A549 (cell line): ENCODE measurements around the gene SUMF1.

Experiments
- CHD2 ChIP-seq: fragments of 150-350 bp; IDR thresholded peaks from 2 replicates; pipeline ENCODE4 v1.6.1; 2014; ENCODE audit warnings: low read length; ENCODE audit not compliant: partially characterized antibody
- EHMT2 ChIP-seq: fragments of 200-600 bp; sonication (generic); IDR thresholded peaks from 2 replicates; pipeline ENCODE4 v1.6.1; 2016; ENCODE audit warnings: antibody characterized with exemption, low read depth, mild to moderate bottlenecking, moderate library complexity
- HDAC2 ChIP-seq: fragments of 200-600 bp; sonication (generic); IDR thresholded peaks from 2 replicates; pipeline ENCODE4 v1.6.1; 2016
- HOXA7 ChIP-seq: fragments of 250-450 bp; sonication (Bioruptor Pico); IDR thresholded peaks from 2 replicates; pipeline ENCODE4 v1.5.0; 2020; ENCODE audit warnings: mild to moderate bottlenecking, moderate library complexity
- JUNB ChIP-seq: fragments of >200 bp; sonication (Bioruptor Twin); formaldehyde crosslinking; IDR thresholded peaks from 2 replicates; pipeline ENCODE4 v1.6.1; 2016
- NR3C1 ChIP-seq: fragments of >200 bp; sonication (Bioruptor Twin); formaldehyde crosslinking; IDR thresholded peaks from 3 replicates; pipeline ENCODE4 v1.6.1; 2017
- POLR2A ChIP-seq: IDR thresholded peaks from 2 replicates; pipeline ENCODE4 v1.6.1; 2012; ENCODE audit warnings: mild to moderate bottlenecking, low read length
- RNF2 ChIP-seq: fragments of 200-600 bp; sonication (generic); IDR thresholded peaks from 2 replicates; pipeline ENCODE4 v1.6.1; 2016; ENCODE audit warnings: low read depth, mild to moderate bottlenecking, antibody characterized with exemption, moderate library complexity, borderline replicate concordance
- TF ChIP-seq, protein P1 (sequence below): fragments of 150-350 bp; IDR thresholded peaks from 2 replicates; pipeline ENCODE4 v1.6.1; 2014; ENCODE audit warnings: low read depth, mild to moderate bottlenecking, low read length
- TF ChIP-seq, protein P2 (sequence below): fragments of 200-600 bp; sonication (generic); IDR thresholded peaks from 2 replicates; pipeline ENCODE4 v1.6.1; 2016; ENCODE audit warnings: antibody characterized with exemption, mild to moderate bottlenecking, moderate library complexity
- TF ChIP-seq, protein P3 (sequence below): fragments of >200 bp; sonication (Bioruptor Twin); formaldehyde crosslinking; IDR thresholded peaks from 3 replicates; pipeline ENCODE4 v1.5.1; 2016

DNA sequence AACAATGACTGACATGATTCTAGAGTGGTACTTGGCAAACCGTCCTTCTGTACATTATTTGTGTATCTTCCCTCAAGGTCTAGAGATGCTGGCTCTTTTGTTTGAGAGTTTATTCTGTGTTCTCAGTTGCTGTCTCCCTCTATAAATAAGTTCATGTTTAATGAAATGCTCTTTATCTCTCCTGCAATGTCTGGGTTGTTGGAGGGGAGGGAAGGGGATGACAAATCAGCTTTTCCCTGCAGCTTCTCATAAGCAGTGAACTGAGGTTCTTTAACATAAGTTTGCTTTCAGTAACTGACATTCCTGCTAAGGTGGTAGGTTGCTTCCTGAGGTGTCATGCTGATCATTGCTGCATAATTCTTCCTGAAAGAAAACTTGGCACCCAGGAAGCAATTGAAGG, 47.8 kb upstream of the SUMF1 start:
- no peak for TF ChIP-seq RNF2
- TF ChIP-seq HOXA7 (CRISPR knock-in tag): no peak
- TF ChIP-seq JUNB: no peak
- no peak for TF ChIP-seq EHMT2
- TF ChIP-seq, protein P1, sequence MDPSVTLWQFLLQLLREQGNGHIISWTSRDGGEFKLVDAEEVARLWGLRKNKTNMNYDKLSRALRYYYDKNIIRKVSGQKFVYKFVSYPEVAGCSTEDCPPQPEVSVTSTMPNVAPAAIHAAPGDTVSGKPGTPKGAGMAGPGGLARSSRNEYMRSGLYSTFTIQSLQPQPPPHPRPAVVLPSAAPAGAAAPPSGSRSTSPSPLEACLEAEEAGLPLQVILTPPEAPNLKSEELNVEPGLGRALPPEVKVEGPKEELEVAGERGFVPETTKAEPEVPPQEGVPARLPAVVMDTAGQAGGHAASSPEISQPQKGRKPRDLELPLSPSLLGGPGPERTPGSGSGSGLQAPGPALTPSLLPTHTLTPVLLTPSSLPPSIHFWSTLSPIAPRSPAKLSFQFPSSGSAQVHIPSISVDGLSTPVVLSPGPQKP: no peak
- TF ChIP-seq, protein P2, sequence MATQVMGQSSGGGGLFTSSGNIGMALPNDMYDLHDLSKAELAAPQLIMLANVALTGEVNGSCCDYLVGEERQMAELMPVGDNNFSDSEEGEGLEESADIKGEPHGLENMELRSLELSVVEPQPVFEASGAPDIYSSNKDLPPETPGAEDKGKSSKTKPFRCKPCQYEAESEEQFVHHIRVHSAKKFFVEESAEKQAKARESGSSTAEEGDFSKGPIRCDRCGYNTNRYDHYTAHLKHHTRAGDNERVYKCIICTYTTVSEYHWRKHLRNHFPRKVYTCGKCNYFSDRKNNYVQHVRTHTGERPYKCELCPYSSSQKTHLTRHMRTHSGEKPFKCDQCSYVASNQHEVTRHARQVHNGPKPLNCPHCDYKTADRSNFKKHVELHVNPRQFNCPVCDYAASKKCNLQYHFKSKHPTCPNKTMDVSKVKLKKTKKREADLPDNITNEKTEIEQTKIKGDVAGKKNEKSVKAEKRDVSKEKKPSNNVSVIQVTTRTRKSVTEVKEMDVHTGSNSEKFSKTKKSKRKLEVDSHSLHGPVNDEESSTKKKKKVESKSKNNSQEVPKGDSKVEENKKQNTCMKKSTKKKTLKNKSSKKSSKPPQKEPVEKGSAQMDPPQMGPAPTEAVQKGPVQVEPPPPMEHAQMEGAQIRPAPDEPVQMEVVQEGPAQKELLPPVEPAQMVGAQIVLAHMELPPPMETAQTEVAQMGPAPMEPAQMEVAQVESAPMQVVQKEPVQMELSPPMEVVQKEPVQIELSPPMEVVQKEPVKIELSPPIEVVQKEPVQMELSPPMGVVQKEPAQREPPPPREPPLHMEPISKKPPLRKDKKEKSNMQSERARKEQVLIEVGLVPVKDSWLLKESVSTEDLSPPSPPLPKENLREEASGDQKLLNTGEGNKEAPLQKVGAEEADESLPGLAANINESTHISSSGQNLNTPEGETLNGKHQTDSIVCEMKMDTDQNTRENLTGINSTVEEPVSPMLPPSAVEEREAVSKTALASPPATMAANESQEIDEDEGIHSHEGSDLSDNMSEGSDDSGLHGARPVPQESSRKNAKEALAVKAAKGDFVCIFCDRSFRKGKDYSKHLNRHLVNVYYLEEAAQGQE: no peak
- TF ChIP-seq, protein P3, sequence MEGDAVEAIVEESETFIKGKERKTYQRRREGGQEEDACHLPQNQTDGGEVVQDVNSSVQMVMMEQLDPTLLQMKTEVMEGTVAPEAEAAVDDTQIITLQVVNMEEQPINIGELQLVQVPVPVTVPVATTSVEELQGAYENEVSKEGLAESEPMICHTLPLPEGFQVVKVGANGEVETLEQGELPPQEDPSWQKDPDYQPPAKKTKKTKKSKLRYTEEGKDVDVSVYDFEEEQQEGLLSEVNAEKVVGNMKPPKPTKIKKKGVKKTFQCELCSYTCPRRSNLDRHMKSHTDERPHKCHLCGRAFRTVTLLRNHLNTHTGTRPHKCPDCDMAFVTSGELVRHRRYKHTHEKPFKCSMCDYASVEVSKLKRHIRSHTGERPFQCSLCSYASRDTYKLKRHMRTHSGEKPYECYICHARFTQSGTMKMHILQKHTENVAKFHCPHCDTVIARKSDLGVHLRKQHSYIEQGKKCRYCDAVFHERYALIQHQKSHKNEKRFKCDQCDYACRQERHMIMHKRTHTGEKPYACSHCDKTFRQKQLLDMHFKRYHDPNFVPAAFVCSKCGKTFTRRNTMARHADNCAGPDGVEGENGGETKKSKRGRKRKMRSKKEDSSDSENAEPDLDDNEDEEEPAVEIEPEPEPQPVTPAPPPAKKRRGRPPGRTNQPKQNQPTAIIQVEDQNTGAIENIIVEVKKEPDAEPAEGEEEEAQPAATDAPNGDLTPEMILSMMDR: no peak
- TF ChIP-seq POLR2A: no peak
- no peak for TF ChIP-seq NR3C1
- no peak for TF ChIP-seq CHD2
- no peak for TF ChIP-seq HDAC2
